NCI-H1092 (cell line): ENCODE measurements around the gene GPR89A.
"Not testable (repeated sequence)": the region's sequence is repeated elsewhere in the genome, so short reads cannot be mapped to it uniquely, and the experiment has no call there.

ENCODE experiments used
- DNase-seq: peaks from one replicate; lab custom pipeline; 2025; lab: John Stamatoyannopoulos, UW

The GPR89A gene

DNA sequence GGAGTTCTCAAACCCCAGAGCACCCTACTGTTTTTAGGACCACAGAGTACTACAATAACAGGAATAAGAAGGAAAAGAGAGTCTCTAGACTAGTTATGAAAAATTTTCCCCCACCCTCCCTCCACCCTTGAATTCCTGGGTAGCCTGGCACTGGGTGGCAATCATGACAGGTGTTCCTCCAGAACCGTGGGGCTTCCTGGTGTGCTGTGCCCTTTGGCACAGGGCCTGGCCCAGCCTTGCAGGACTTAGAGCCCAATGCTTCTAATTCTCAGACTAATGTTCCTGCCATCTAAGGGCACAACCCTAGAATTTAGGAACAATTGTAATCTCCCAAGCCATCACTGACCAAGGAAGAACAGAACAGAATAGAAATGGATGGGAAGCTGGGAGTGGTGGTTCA, 110.0 kb downstream of the GPR89A start:
- DNase-seq, result no peak

DNA sequence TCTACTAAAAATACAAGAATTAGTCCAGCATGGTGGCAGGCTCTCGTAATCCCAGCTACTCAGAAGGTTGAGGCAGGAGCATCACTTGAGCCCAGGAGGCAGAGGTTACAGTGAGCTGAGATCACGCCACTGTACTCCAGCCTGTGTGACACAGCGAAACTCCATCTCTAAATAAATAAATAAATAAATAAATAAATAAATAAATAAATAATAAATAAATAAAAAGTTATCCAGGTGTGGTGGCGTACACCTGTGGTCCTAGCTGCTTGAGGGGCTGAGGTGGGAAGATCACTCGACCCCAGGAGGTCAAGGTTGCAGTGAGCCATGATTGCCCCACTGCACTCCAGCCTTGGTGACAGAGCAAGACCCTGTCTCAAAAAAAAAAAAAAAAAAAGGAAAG, 110.7 kb downstream of the GPR89A start:
- not testable (repeated sequence) for DNase-seq

DNA sequence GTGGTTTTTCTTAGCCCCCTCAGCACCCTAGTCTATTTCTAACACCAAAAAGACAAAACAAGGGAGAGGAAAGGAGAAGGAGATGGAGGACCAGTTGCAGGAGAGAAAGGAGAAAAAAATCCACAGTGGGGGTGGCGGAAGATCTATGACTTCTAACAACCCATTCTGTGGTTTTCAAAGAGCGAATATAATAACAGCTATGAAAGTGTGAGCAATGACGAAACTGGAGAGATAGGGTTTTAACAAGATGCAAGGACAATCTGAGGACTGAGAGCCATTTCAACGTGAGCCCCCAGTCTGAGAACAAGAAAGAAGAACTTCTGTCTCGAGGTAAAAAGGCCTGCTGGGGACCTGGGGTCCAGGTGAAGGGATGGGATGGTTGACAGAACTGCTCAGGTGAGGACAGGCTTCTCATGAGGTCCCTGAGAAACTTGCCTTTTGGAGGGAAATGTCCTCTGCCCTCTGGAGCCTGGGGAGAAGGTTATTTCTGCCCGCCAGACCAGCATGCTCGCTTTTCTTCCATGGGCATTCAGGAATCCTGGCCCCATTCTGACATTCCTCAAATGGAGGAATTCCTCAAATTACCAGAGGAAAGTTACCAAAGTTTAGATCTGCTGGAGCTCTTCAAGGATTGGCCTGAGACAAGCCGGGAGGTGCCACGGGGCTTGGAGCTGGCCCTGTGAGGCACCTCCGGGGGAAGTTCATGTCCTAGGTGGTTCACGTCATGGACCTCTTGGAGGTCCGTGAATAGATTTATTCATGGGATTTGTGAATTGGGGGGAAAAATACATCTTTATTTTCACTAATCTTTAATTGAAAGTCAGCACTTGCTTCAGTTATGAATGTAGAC, 111.7 kb downstream of the GPR89A start, which contains the start of gene CD160:
CD160 (plus strand) TSS at position 270 of the 850 bp plus-strand sequence. CDS start 8,829 bp downstream, outside the sequence.
- DNase-seq, result no peak
